GM23248 (cell line): Measurements from ENCODE around the gene ASIC1.

Experiments used
- EZH2 ChIP-seq: fragments of 200-600 bp; sonication (generic); IDR thresholded peaks from 2 replicates; pipeline ENCODE4 v1.6.1; 2018; ENCODE audit warnings: antibody characterized with exemption, mild to moderate bottlenecking; ENCODE audit not compliant: insufficient read depth, poor library complexity, severe bottlenecking
- EZH2phosphoT487 ChIP-seq: fragments of 200-600 bp; sonication (generic); IDR thresholded peaks from 2 replicates; pipeline ENCODE4 v1.6.1; 2018; ENCODE audit warnings: antibody characterized with exemption, moderate library complexity, mild to moderate bottlenecking, low read depth; ENCODE audit not compliant: insufficient read depth

DNA sequence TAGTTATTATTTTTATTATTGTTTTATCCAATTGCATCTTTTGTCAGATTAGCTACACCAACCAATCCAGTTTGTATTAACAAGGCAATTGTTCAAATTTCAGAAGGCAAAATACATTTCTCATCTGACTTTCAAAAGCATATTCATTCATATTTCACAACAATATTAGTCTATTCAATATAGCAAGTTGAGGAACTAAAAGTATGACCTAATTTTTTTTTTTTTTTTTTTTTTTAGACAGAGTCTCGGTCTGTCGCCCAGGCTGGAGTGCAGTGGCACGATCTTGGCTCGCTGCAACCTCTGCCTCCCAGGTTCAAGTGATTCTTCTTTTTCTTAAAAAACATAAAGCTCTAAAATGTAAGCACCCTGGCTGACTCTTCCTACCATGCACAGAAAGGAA lies 71.9 kb downstream of the ASIC1 start:
- TF ChIP-seq EZH2 (no peak), EZH2phosphoT487 (no peak)
